Sigmoid colon (tissue), 4 donors: ENCODE data around the gene CDK14.

Experiments
- POLR2A ChIP-seq, 2 donors: fragments of 450-650 bp; IDR thresholded peaks; one replicate each; pipeline ENCODE4 v1.6.1; 2016; ENCODE audit warnings: antibody characterized with exemption in 2 of 2, mild to moderate bottlenecking in 2 of 2, moderate library complexity in 2 of 2
- POLR2AphosphoS5 ChIP-seq, 4 donors: sonication (generic); formaldehyde crosslinking; IDR thresholded peaks; one replicate each; pipeline ENCODE4 v1.6.1; 2017; ENCODE audit warnings: antibody characterized with exemption in 4 of 4
- TF ChIP-seq, protein P1 (sequence below), 4 experiments: fragments of 450-650 bp in 3 of 4; fragments of 200-600 bp in 1 of 4; IDR thresholded peaks; one replicate each; pipeline ENCODE4 v1.5.1; 2016 to 2019; ENCODE audit warnings: antibody characterized with exemption in 4 of 4, mild to moderate bottlenecking in 3 of 4, moderate library complexity in 2 of 4

DNA sequence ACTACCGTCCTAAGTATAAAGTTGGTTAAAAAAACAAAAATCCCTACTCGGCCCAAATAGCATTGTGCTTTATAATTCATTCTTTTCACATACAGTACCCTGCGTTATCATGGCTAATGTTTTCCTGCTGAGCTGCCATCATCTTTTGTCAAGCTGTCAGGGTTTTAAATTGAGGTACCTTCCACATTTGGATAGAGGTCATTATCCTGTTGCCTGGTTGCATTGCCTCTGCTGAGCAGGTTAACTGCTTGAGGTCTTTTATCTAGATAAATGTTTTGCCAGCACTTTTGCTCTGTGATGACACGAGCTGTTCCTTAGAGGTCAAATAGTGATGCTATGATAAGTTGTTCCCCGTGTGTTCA lies 573.7 kb downstream of the CDK14 start:
- TF ChIP-seq POLR2AphosphoS5 (IDR thresholded peaks at IDR 0.05): no peak
- TF ChIP-seq POLR2A (IDR thresholded peaks at IDR 0.05): no peak
- TF ChIP-seq, protein P1, sequence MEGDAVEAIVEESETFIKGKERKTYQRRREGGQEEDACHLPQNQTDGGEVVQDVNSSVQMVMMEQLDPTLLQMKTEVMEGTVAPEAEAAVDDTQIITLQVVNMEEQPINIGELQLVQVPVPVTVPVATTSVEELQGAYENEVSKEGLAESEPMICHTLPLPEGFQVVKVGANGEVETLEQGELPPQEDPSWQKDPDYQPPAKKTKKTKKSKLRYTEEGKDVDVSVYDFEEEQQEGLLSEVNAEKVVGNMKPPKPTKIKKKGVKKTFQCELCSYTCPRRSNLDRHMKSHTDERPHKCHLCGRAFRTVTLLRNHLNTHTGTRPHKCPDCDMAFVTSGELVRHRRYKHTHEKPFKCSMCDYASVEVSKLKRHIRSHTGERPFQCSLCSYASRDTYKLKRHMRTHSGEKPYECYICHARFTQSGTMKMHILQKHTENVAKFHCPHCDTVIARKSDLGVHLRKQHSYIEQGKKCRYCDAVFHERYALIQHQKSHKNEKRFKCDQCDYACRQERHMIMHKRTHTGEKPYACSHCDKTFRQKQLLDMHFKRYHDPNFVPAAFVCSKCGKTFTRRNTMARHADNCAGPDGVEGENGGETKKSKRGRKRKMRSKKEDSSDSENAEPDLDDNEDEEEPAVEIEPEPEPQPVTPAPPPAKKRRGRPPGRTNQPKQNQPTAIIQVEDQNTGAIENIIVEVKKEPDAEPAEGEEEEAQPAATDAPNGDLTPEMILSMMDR (IDR thresholded peaks at IDR 0.05): no peak
